HepG2 (cell line): ENCODE results near the gene KIAA1614. TPM values are rescaled to one million over a fixed set of nuclear protein-coding genes. Genes with fewer than 3 reads are reported as not detected.
A peak's percentile ranks its signal among the peaks of the same experiment; 100 is the strongest.

Experiments used
- CCAR2 ChIP-seq: fragments of 200-400 bp; formaldehyde crosslinking; optimal IDR thresholded peaks from 2 replicates; pipeline ENCODE3; 2018; ENCODE audit warnings: low read depth, mild to moderate bottlenecking, low read length, moderate library complexity
- IKZF4 ChIP-seq: sonication (generic); formaldehyde crosslinking; IDR thresholded peaks from 2 replicates; pipeline ENCODE4 v1.5.1; 2020; ENCODE audit warnings: borderline replicate concordance, mild to moderate bottlenecking, low read depth, missing genetic modification reagents; ENCODE audit errors: not compliant biosample characterization
- IRX3 ChIP-seq: sonication (generic); formaldehyde crosslinking; IDR thresholded peaks from 2 replicates; pipeline ENCODE4 v1.8.1; 2023; ENCODE audit warnings: mild to moderate bottlenecking, low read depth, missing genetic modification reagents, borderline replicate concordance
- KAT2B ChIP-seq: fragments of 150-350 bp; IDR thresholded peaks from 2 replicates; pipeline ENCODE4 v1.6.1; 2014; ENCODE audit warnings: low read depth, low read length, borderline replicate concordance
- KAT7 ChIP-seq: IDR thresholded peaks from 2 replicates; pipeline ENCODE4 v1.6.1; 2018; ENCODE audit warnings: borderline replicate concordance, missing compliant biosample characterization
- NFIC ChIP-seq: IDR thresholded peaks from 2 replicates; pipeline ENCODE4 v1.6.1; 2012; ENCODE audit warnings: mild to moderate bottlenecking, low read length, inconsistent platforms
- SP1 ChIP-seq, 2 experiments: fragments of 450-650 bp in 1 of 2; sonication (generic) in 1 of 2; formaldehyde crosslinking in 1 of 2; IDR thresholded peaks; 2 replicates each; pipeline versions ENCODE4 v1.4.0 to v1.6.1; 2016 to 2020; ENCODE audit warnings: missing genetic modification reagents in 1 of 2
- SP4 ChIP-seq: sonication (generic); formaldehyde crosslinking; IDR thresholded peaks from 2 replicates; pipeline ENCODE4 v1.8.1; 2023; ENCODE audit warnings: mild to moderate bottlenecking, missing genetic modification reagents
- TFDP2 ChIP-seq: sonication (generic); formaldehyde crosslinking; IDR thresholded peaks from 2 replicates; pipeline ENCODE4 v1.4.0; 2020; ENCODE audit warnings: missing genetic modification reagents
- ZBTB4 ChIP-seq: sonication (generic); formaldehyde crosslinking; IDR thresholded peaks from 2 replicates; pipeline ENCODE4 v1.4.0; 2020; ENCODE audit warnings: missing genetic modification reagents, mild to moderate bottlenecking, borderline replicate concordance
- ZNF292 ChIP-seq: sonication (generic); formaldehyde crosslinking; IDR thresholded peaks from 2 replicates; pipeline ENCODE4 v1.8.1; 2022; ENCODE audit warnings: mild to moderate bottlenecking, low read depth, missing genetic modification reagents, borderline replicate concordance
- ZNF331 ChIP-seq: sonication (generic); formaldehyde crosslinking; IDR thresholded peaks from 2 replicates; pipeline ENCODE4 v1.4.0; 2020; ENCODE audit warnings: missing genetic modification reagents
- polyA plus RNA-seq, 8 experiments: library from polyadenylated mRNA; depleted of rRNA in 3 of 8; stranded (reverse) in 7 of 8; unstranded in 1 of 8; fragments of >200 nt; fragmentation: Illumina TruSeq in 4 of 8; extraction: Trizol in 4 of 8; gene quantifications; 2 replicates each; pipeline versions ENCODE4 v1.2.1 to v1.2.3, GENCODE V29; 2011 to 2016; ENCODE audit warnings: low read depth in 4 of 8, missing spikeins in 1 of 8, mixed read lengths in 1 of 8; ENCODE audit not compliant: insufficient read depth in 1 of 8
- total RNA-seq, 5 experiments: library from RNA; depleted of rRNA; stranded (reverse); fragments of >200 nt; fragmentation: Illumina TruSeq; extraction: Trizol; gene quantifications; 2 replicates each; pipeline ENCODE4 v1.2.3, GENCODE V29; 2016; ENCODE audit warnings: low read depth in 1 of 5
- TF ChIP-seq, protein P1 (sequence below): sonication (generic); formaldehyde crosslinking; IDR thresholded peaks from 2 replicates; pipeline ENCODE4 v1.5.1; 2020; ENCODE audit warnings: mild to moderate bottlenecking, missing genetic modification reagents, borderline replicate concordance
- TF ChIP-seq, protein P2 (sequence below): sonication (generic); formaldehyde crosslinking; conservative IDR thresholded peaks from 2 replicates; pipeline ENCODE4 v1.4.0; 2020; ENCODE audit warnings: missing genetic modification reagents
- TF ChIP-seq, protein P3 (sequence below): sonication (generic); formaldehyde crosslinking; IDR thresholded peaks from 2 replicates; pipeline ENCODE4 v1.4.0; 2020; ENCODE audit warnings: missing genetic modification reagents, mild to moderate bottlenecking, borderline replicate concordance
- TF ChIP-seq, protein P4 (sequence below): sonication (generic); formaldehyde crosslinking; IDR thresholded peaks from 2 replicates; pipeline ENCODE4 v1.4.0; 2020; ENCODE audit warnings: missing genetic modification reagents, mild to moderate bottlenecking, borderline replicate concordance

Gene KIAA1614
- total and polyA plus RNA-seq, 2 of the 13 experiments (the other 11 are each of a cell fraction or from before 2014, with no cell fraction given): 0.15 to 0.77 TPM

- TF ChIP-seq, protein P1, sequence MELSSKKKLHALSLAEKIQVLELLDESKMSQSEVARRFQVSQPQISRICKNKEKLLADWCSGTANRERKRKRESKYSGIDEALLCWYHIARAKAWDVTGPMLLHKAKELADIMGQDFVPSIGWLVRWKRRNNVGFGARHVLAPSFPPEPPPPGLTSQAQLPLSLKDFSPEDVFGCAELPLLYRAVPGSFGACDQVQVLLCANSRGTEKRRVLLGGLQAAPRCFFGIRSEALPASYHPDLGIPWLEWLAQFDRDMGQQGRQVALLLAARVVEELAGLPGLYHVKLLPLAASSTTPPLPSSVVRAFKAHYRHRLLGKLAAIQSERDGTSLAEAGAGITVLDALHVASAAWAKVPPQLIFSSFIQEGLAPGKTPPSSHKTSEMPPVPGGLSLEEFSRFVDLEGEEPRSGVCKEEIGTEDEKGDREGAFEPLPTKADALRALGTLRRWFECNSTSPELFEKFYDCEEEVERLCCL (CRISPR knock-in tag): no peak
- TF ChIP-seq, protein P2, sequence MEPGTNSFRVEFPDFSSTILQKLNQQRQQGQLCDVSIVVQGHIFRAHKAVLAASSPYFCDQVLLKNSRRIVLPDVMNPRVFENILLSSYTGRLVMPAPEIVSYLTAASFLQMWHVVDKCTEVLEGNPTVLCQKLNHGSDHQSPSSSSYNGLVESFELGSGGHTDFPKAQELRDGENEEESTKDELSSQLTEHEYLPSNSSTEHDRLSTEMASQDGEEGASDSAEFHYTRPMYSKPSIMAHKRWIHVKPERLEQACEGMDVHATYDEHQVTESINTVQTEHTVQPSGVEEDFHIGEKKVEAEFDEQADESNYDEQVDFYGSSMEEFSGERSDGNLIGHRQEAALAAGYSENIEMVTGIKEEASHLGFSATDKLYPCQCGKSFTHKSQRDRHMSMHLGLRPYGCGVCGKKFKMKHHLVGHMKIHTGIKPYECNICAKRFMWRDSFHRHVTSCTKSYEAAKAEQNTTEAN (CRISPR knock-in tag): peak; percentile 37; the same call in 1 of the 2 replicates
- TF ChIP-seq, protein P3, sequence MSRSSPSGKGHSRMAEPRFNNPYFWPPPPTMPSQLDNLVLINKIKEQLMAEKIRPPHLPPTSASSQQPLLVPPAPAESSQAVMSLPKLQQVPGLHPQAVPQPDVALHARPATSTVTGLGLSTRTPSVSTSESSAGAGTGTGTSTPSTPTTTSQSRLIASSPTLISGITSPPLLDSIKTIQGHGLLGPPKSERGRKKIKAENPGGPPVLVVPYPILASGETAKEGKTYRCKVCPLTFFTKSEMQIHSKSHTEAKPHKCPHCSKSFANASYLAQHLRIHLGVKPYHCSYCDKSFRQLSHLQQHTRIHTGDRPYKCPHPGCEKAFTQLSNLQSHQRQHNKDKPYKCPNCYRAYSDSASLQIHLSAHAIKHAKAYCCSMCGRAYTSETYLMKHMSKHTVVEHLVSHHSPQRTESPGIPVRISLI (CRISPR knock-in tag): no peak
- TF ChIP-seq SP1 (IDR thresholded peaks at IDR 0.05): no peak
- TF ChIP-seq SP1 (CRISPR knock-in tag; IDR thresholded peaks at IDR 0.05): peak; percentile 59
- TF ChIP-seq IRX3 (CRISPR knock-in tag): no peak
- no peak for TF ChIP-seq KAT7 (CRISPR knock-in tag)
- no peak for TF ChIP-seq NFIC
- TF ChIP-seq TFDP2 (CRISPR knock-in tag): peak; percentile 61; the same call in 1 of the 2 replicates
- no peak for TF ChIP-seq SP4 (CRISPR knock-in tag)
- TF ChIP-seq, protein P4, sequence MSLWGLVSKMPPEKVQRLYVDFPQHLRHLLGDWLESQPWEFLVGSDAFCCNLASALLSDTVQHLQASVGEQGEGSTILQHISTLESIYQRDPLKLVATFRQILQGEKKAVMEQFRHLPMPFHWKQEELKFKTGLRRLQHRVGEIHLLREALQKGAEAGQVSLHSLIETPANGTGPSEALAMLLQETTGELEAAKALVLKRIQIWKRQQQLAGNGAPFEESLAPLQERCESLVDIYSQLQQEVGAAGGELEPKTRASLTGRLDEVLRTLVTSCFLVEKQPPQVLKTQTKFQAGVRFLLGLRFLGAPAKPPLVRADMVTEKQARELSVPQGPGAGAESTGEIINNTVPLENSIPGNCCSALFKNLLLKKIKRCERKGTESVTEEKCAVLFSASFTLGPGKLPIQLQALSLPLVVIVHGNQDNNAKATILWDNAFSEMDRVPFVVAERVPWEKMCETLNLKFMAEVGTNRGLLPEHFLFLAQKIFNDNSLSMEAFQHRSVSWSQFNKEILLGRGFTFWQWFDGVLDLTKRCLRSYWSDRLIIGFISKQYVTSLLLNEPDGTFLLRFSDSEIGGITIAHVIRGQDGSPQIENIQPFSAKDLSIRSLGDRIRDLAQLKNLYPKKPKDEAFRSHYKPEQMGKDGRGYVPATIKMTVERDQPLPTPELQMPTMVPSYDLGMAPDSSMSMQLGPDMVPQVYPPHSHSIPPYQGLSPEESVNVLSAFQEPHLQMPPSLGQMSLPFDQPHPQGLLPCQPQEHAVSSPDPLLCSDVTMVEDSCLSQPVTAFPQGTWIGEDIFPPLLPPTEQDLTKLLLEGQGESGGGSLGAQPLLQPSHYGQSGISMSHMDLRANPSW: no peak
- TF ChIP-seq IKZF4 (CRISPR knock-in tag): no peak
- TF ChIP-seq ZBTB4 (CRISPR knock-in tag): peak; percentile 74; the same call in 1 of the 2 replicates
- TF ChIP-seq ZNF292: peak; percentile 93
- TF ChIP-seq CCAR2: no peak
- TF ChIP-seq KAT2B: no peak
- TF ChIP-seq ZNF331 (CRISPR knock-in tag): peak; percentile 79
Measured at GRCh38 chr1:180935326-180936109, 22.8 kb downstream of the KIAA1614 start (continued).
